Measurements from ENCODE around the gene ARHGEF6. TPM values are rescaled to one million over a fixed set of nuclear protein-coding genes. Genes with fewer than 3 reads are reported as not detected.

The ARHGEF6 gene
- total RNA-seq, 1 experiment from 2014 or later: 0.35 TPM

GRCh38 chrX:136629084-136629750 is 151.5 kb downstream of the ARHGEF6 start:
- CTCF ChIA-PET: interaction anchor here (2.0 kb wide), 1 partner anchor 21 kb away, joined by 5 read pairs; no protein-coding TSS in a partner anchor
- H3K36me3 Mint-ChIP-seq (ENCODE audit: insufficient read depth, unreplicated experiment): no peaks in the 10 kb centered on the region
- H3K27ac Mint-ChIP-seq (ENCODE audit: low read depth, unreplicated experiment): no peak overlapping the region
- POLR2A ChIA-PET: no interaction called here
- TF ChIP-seq CTCF (IDR thresholded peaks at IDR 0.05; ENCODE audit: unreplicated experiment): no peak
- H3K4me3 Mint-ChIP-seq (ENCODE audit: unreplicated experiment): no peak overlapping the region
- no TSS peak for BruUV-seq (replicated peaks)
- peaks cover 7% of the 10 kb centered on the region for H3K9me3 Mint-ChIP-seq (ENCODE audit: unreplicated experiment)
- no peak for DNase-seq (ENCODE audit: unreplicated experiment)
- peaks cover 78% of the 10 kb centered on the region for H3K27me3 Mint-ChIP-seq (ENCODE audit: insufficient read depth, unreplicated experiment)
- H3K4me1 Mint-ChIP-seq (ENCODE audit: insufficient read depth, unreplicated experiment): no peaks in the 10 kb centered on the region
- intact Hi-C loops (cut with micrococcal nuclease): no loop called here

- no peak overlapping the region for H3K27ac Mint-ChIP-seq (ENCODE audit: low read depth, unreplicated experiment)
- H3K27me3 Mint-ChIP-seq (ENCODE audit: insufficient read depth, unreplicated experiment): peaks cover 78% of the 10 kb centered on the region
- no peaks in the 10 kb centered on the region for H3K4me1 Mint-ChIP-seq (ENCODE audit: insufficient read depth, unreplicated experiment)
- no peak overlapping the region for H3K4me3 Mint-ChIP-seq (ENCODE audit: unreplicated experiment)
- TF ChIP-seq CTCF (IDR thresholded peaks at IDR 0.05; ENCODE audit: unreplicated experiment): no peak
- intact Hi-C loops (cut with micrococcal nuclease): no loop called here
- no peaks in the 10 kb centered on the region for H3K36me3 Mint-ChIP-seq (ENCODE audit: insufficient read depth, unreplicated experiment)
- peaks cover 7% of the 10 kb centered on the region for H3K9me3 Mint-ChIP-seq (ENCODE audit: unreplicated experiment)
- no TSS peak for BruUV-seq (replicated peaks)
- no peak for DNase-seq (ENCODE audit: unreplicated experiment)
- ChIA-PET CTCF (interaction anchor here (2.0 kb wide), 1 partner anchor 19 kb away, joined by 5 read pairs; no protein-coding TSS in a partner anchor), POLR2A (no interaction called here)
Observed at GRCh38 chrX:136627409-136627808, 153.3 kb downstream of the ARHGEF6 start.

- no peaks in the 10 kb centered on the region for H3K4me1 Mint-ChIP-seq (ENCODE audit: insufficient read depth, unreplicated experiment)
- TF ChIP-seq CTCF (IDR thresholded peaks at IDR 0.05; ENCODE audit: unreplicated experiment): no peak
- no TSS peak for BruUV-seq (replicated peaks)
- CTCF ChIA-PET: interaction anchor here (0.7 to 2.0 kb wide), 2 partner anchors 18 to 47 kb away, joined by 3 to 5 read pairs; no protein-coding TSS in a partner anchor
- no peak overlapping the region for H3K4me3 Mint-ChIP-seq (ENCODE audit: unreplicated experiment)
- H3K27me3 Mint-ChIP-seq (ENCODE audit: insufficient read depth, unreplicated experiment): peaks cover 75% of the 10 kb centered on the region
- peaks cover 7% of the 10 kb centered on the region for H3K9me3 Mint-ChIP-seq (ENCODE audit: unreplicated experiment)
- intact Hi-C loops (cut with micrococcal nuclease): no loop called here
- no peak for DNase-seq (ENCODE audit: unreplicated experiment)
- POLR2A ChIA-PET: no interaction called here
- no peaks in the 10 kb centered on the region for H3K36me3 Mint-ChIP-seq (ENCODE audit: insufficient read depth, unreplicated experiment)
- no peak overlapping the region for H3K27ac Mint-ChIP-seq (ENCODE audit: low read depth, unreplicated experiment)
Observed at GRCh38 chrX:136626891-136627290, 153.8 kb downstream of the ARHGEF6 start.

GRCh38 chrX:136626237-136626636 is 154.5 kb downstream of the ARHGEF6 start:
- Mint-ChIP-seq H3K9me3 (ENCODE audit: unreplicated experiment) (peaks cover 7% of the 10 kb centered on the region), H3K36me3 (ENCODE audit: insufficient read depth, unreplicated experiment) (no peaks in the 10 kb centered on the region), H3K27me3 (ENCODE audit: insufficient read depth, unreplicated experiment) (peaks cover 73% of the 10 kb centered on the region), H3K4me1 (ENCODE audit: insufficient read depth, unreplicated experiment) (no peaks in the 10 kb centered on the region), H3K4me3 (ENCODE audit: unreplicated experiment) (no peak overlapping the region), H3K27ac (ENCODE audit: low read depth, unreplicated experiment) (no peak overlapping the region)
- CTCF ChIA-PET: interaction anchor here (0.7 kb wide), 1 partner anchor 46 kb away, joined by 3 read pairs; no protein-coding TSS in a partner anchor
- no peak for DNase-seq (ENCODE audit: unreplicated experiment)
- intact Hi-C loops (cut with micrococcal nuclease): no loop called here
- no peak for TF ChIP-seq CTCF (IDR thresholded peaks at IDR 0.05; ENCODE audit: unreplicated experiment)
- no TSS peak for BruUV-seq (replicated peaks)
- POLR2A ChIA-PET: no interaction called here

Measured in MCF 10A (cell line).